Large intestine (tissue), 3 donors: Measurements from ENCODE around the gene GCH1. TPM values are rescaled to one million over a fixed set of nuclear protein-coding genes. Genes with fewer than 3 reads are reported as not detected.

Experiments
- DNase-seq, 2 donors: peaks; one replicate each; pipeline versions ENCODE4 v3.0.0 to v3.0.0-alpha.2; 2013
- H3K27ac ChIP-seq: one replicate; pipeline ENCODE4 v1.5.1; 2013; ENCODE audit warnings: low read length
- H3K27me3 ChIP-seq: 2 replicates; pipeline ENCODE4 v1.6.1; 2013; ENCODE audit warnings: low read length; ENCODE audit not compliant: control insufficient read depth, insufficient read depth
- H3K36me3 ChIP-seq: 2 replicates; pipeline ENCODE4 v1.6.1; 2013; ENCODE audit warnings: low read length; ENCODE audit not compliant: control insufficient read depth, insufficient read depth
- H3K4me1 ChIP-seq: one replicate; pipeline ENCODE4 v1.6.1; 2013; ENCODE audit warnings: low read length; ENCODE audit not compliant: control insufficient read depth, insufficient read depth
- H3K4me3 ChIP-seq: one replicate; pipeline ENCODE4 v1.5.1; 2013; ENCODE audit warnings: low read length
- H3K9me3 ChIP-seq: one replicate; pipeline ENCODE4 v1.6.1; 2013; ENCODE audit warnings: mild to moderate bottlenecking, low read depth, low read length, moderate library complexity; ENCODE audit not compliant: control insufficient read depth
- WGBS: methylation state at CpG from one replicate; pipeline ENCODE4 v1.1.5; 2013; ENCODE audit warnings: low lambda C conversion rate; ENCODE audit not compliant: insufficient coverage; 5-methylcytosine and 5-hydroxymethylcytosine counted together
- polyA plus RNA-seq: library from polyadenylated mRNA; unstranded; fragments of 120-200 nt; gene quantifications from one replicate; pipeline ENCODE4 v1.2.1, GENCODE V29; 2013

Gene GCH1
- polyA plus RNA-seq, 1 donor, result 27.5 TPM

DNA sequence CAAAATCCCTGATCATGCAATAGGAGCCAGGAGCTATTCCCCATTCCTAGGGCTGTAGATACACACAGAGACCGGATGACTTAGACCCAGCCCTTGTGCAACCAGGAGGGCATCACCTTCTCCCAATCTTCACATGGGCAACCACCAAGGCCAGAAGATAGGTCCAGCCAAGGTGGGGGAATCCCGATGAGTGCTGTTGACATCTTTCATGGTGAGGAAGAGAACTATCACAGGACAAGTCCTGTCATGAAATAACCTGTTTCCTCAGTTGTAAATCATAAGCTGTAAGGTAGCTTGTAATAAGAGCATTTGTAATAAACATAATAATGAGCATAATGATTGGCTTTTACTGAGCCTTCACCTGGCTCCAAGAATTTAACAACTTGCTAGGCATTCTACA, 89.5 kb downstream of the GCH1 start:
- no peaks in the 10 kb centered on the region for H3K9me3 ChIP-seq
- H3K4me1 ChIP-seq, result peaks cover 4% of the 10 kb centered on the region
- H3K27me3 ChIP-seq, result no peaks in the 10 kb centered on the region
- H3K36me3 ChIP-seq, result no peaks in the 10 kb centered on the region
- H3K4me3 ChIP-seq, result no peak overlapping the region
- DNase-seq, result no peak
- no CpG with 5 or more reads among the region's 2 CpGs for WGBS
- no peak overlapping the region for H3K27ac ChIP-seq

GRCh38 chr14:54812617-54813016, 90.0 kb downstream of the GCH1 start:
- no peaks in the 10 kb centered on the region for H3K36me3 ChIP-seq
- no peaks in the 10 kb centered on the region for H3K4me1 ChIP-seq
- H3K27me3 ChIP-seq, result no peaks in the 10 kb centered on the region
- no peaks in the 10 kb centered on the region for H3K9me3 ChIP-seq
- DNase-seq, result no peak
- no peak overlapping the region for H3K4me3 ChIP-seq
- no peak overlapping the region for H3K27ac ChIP-seq
- 67% methylated on average over 1 of the region's 6 CpGs for WGBS

GRCh38 chr14:54809767-54810166, 92.9 kb downstream of the GCH1 start:
- Histone ChIP-seq H3K4me1 (peaks cover 9% of the 10 kb centered on the region), H3K4me3 (no peak overlapping the region), H3K27ac (no peak overlapping the region), H3K36me3 (no peaks in the 10 kb centered on the region), H3K9me3 (no peaks in the 10 kb centered on the region), H3K27me3 (no peaks in the 10 kb centered on the region)
- no CpG with 5 or more reads among the region's 8 CpGs for WGBS
- no peak for DNase-seq

- peaks cover 20% of the 10 kb centered on the region for H3K4me1 ChIP-seq
- no peaks in the 10 kb centered on the region for H3K9me3 ChIP-seq
- DNase-seq, result no peak
- no peaks in the 10 kb centered on the region for H3K27me3 ChIP-seq
- no peak overlapping the region for H3K4me3 ChIP-seq
- H3K36me3 ChIP-seq, result no peaks in the 10 kb centered on the region
- no CpG with 5 or more reads among the region's 8 CpGs for WGBS
- no peak overlapping the region for H3K27ac ChIP-seq
Measured at GRCh38 chr14:54808326-54809161, 94.1 kb downstream of the GCH1 start.

- no CpG with 5 or more reads among the region's 7 CpGs for WGBS
- peaks cover 27% of the 10 kb centered on the region for H3K4me1 ChIP-seq
- no peak overlapping the region for H3K4me3 ChIP-seq
- no peaks in the 10 kb centered on the region for H3K36me3 ChIP-seq
- no peak for DNase-seq
- H3K27me3 ChIP-seq, result no peaks in the 10 kb centered on the region
- no peak overlapping the region for H3K27ac ChIP-seq
- no peaks in the 10 kb centered on the region for H3K9me3 ChIP-seq
Measured at GRCh38 chr14:54807881-54808280, 94.7 kb downstream of the GCH1 start.

- H3K4me1 ChIP-seq, result peaks cover 29% of the 10 kb centered on the region
- H3K36me3 ChIP-seq, result no peaks in the 10 kb centered on the region
- no peak for DNase-seq
- H3K4me3 ChIP-seq, result no peak overlapping the region
- no peaks in the 10 kb centered on the region for H3K27me3 ChIP-seq
- H3K9me3 ChIP-seq, result no peaks in the 10 kb centered on the region
- no peak overlapping the region for H3K27ac ChIP-seq
- WGBS, result no CpG with 5 or more reads among the region's 6 CpGs
Measured at GRCh38 chr14:54807428-54807827, 95.2 kb downstream of the GCH1 start.

DNA sequence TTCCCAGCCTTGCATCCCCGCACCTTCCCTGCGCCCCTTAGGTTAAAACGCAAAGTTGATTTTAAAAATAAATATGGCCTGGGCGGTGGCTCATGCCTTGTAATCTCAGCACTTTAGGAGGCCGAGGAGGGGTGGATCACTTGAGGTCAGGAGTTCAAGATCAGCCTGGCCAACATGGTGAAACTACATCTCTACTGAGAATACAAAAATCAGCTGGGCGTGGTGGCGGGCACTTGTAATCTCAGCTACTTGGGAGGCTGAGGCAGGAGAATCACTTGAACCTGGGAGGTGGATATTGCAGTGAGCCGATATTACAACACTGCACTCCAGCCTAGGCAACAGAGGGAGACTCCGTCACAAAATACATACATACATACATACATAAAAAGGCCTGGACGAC, 96.0 kb downstream of the GCH1 start:
- Histone ChIP-seq H3K27ac (no peak overlapping the region), H3K9me3 (no peaks in the 10 kb centered on the region), H3K36me3 (no peaks in the 10 kb centered on the region), H3K4me3 (no peak overlapping the region), H3K4me1 (peaks cover 29% of the 10 kb centered on the region), H3K27me3 (no peaks in the 10 kb centered on the region)
- no CpG with 5 or more reads among the region's 10 CpGs for WGBS
- DNase-seq, result no peak

- H3K4me1 ChIP-seq, result peaks cover 29% of the 10 kb centered on the region
- no peaks in the 10 kb centered on the region for H3K27me3 ChIP-seq
- no peak overlapping the region for H3K4me3 ChIP-seq
- peak; percentile 77 to 78 for DNase-seq
- H3K36me3 ChIP-seq, result no peaks in the 10 kb centered on the region
- no peaks in the 10 kb centered on the region for H3K9me3 ChIP-seq
- WGBS, result no CpG with 5 or more reads among the region's 23 CpGs
- H3K27ac ChIP-seq, result no peak overlapping the region
Measured at GRCh38 chr14:54805445-54806322, 96.9 kb downstream of the GCH1 start.

GRCh38 chr14:54805070-54805444, 97.6 kb downstream of the GCH1 start:
- no peak overlapping the region for H3K27ac ChIP-seq
- no peaks in the 10 kb centered on the region for H3K9me3 ChIP-seq
- H3K4me1 ChIP-seq, result peaks cover 29% of the 10 kb centered on the region
- no peak overlapping the region for H3K4me3 ChIP-seq
- WGBS, result no CpG with 5 or more reads among the region's 6 CpGs
- H3K27me3 ChIP-seq, result no peaks in the 10 kb centered on the region
- DNase-seq, result no peak
- H3K36me3 ChIP-seq, result no peaks in the 10 kb centered on the region

DNA sequence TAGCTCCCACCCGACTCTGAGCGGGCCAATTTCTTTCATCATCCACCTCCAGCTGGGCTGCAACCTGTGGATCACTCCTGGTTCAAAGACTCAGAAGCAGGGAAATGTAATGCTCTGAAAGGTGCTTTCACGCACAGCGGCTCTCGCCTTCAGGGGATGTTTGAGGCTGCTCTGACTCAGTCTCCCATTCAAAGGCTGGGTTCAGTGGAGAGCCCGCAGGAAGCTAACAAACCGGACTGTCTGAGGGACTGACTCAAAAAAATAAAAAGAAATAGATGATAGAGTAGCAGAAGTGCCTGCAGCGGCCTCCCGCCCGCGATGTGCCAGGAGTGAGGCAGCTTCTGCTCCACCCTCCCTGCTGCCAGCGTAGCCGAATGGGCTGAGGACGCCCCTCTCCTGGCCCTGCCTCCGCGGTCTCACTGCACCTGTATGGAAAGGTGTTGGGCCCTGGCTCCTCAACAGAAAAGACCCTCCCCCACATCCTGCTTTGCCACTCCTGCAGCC, 98.0 kb downstream of the GCH1 start:
- H3K36me3 ChIP-seq, result no peaks in the 10 kb centered on the region
- no peak for DNase-seq
- peaks cover 29% of the 10 kb centered on the region for H3K4me1 ChIP-seq
- H3K9me3 ChIP-seq, result no peaks in the 10 kb centered on the region
- H3K27ac ChIP-seq, result no peak overlapping the region
- WGBS, result no CpG with 5 or more reads among the region's 16 CpGs
- H3K27me3 ChIP-seq, result no peaks in the 10 kb centered on the region
- no peak overlapping the region for H3K4me3 ChIP-seq
